ENCODE results near the gene MXD4. TPM values are rescaled to one million over a fixed set of nuclear protein-coding genes. Genes with fewer than 3 reads are reported as not detected.

MXD4 gene
- total and polyA plus RNA-seq, 2 of the 13 experiments (the other 11 are each of a cell fraction or from before 2014, with no cell fraction given): 29.0 to 31.3 TPM

DNA sequence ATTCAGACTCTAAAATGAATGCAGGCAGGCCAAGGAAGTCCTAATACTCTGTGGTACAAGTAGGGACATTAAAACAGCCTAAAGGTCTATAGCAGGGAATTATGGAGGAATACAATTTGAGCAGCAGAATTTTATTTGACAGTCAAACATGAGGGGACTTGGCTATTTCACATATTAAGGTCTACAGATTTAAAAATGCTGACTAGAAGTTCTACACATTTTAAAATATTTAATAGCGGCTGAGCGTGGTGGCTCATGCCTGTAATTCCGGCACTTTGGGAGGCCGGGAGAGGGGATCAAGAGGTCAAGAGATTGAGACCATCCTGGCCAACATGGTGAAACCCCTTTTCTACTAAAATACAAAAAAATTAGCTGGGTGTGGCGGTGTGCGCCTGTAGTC, 30.8 kb downstream of the MXD4 start:
- H4K20me1 ChIP-seq (ENCODE audit: insufficient read depth, low read length): no peaks in the 10 kb centered on the region
- no TSS peak for BruUV-seq (replicated peaks)
- no peak overlapping the region for H3K4me2 ChIP-seq (ENCODE audit: low read depth, low read length)
- no peaks in the 10 kb centered on the region for H3K9me3 ChIP-seq (ENCODE audit: low read length)
- in situ Hi-C loops (cut with HindIII; ENCODE audit: extremely low pct_ligation_motif_present, low pct_unique_long_range_greater_than_20kb): no loop called here
- H3K4me3 ChIP-seq (replicated peaks in 1 of 3; ENCODE audit: insufficient read depth in 1 of 3, low read depth in 2 of 3, low read length in 3 of 3): no peak overlapping the region
- WGBS (ENCODE audit: low lambda C conversion rate): 98% methylated on average over 6 of the region's 6 CpGs
- no peak overlapping the region for H3K9ac ChIP-seq (ENCODE audit: insufficient read depth, low read depth, low read length)
- POLR2A ChIA-PET: interaction anchor here (0.6 kb wide), 1 partner anchor 79 kb away, joined by 3 read pairs; no protein-coding TSS in a partner anchor
- no peaks in the 10 kb centered on the region for H3K27me3 ChIP-seq (ENCODE audit: control insufficient read depth in 1 of 2, insufficient read depth in 2 of 2, low read length in 2 of 2)
- no peak for DNase-seq (ENCODE audit: low spot score)
- H3K36me3 ChIP-seq (replicated peaks in 1 of 2; ENCODE audit: control insufficient read depth in 1 of 2, insufficient read depth in 2 of 2, low read length in 2 of 2): peaks cover 4 to 11% of the 10 kb centered on the region in 2 experiments; a peak in 4 of 5 replicates
- no peak for ATAC-seq
- H3K4me1 ChIP-seq (ENCODE audit: insufficient read depth, low read length): no peaks in the 10 kb centered on the region
- H3K79me2 ChIP-seq (ENCODE audit: insufficient read depth, low read length): no peaks in the 10 kb centered on the region
- H2AFZ ChIP-seq (ENCODE audit: low read length): no peak overlapping the region
- FAIRE-seq: no peak
- CTCF ChIA-PET (ENCODE audit: low intra/inter-chr PET ratio, low total read pairs): no interaction called here
- H3K27ac ChIP-seq (ENCODE audit: extremely low read length, insufficient read depth, low read length): no peak overlapping the region
- intact Hi-C loops (cut with micrococcal nuclease; ENCODE audit: unreplicated experiment): no loop called here
- TF ChIP-seq TCF12 (IDR thresholded peaks at IDR 0.05): no peak
- TF ChIP-seq TCF12 (CRISPR knock-in tag; IDR thresholded peaks at IDR 0.05): no peak
- TF ChIP-seq ZNF776 (CRISPR knock-in tag; IDR thresholded peaks at IDR 0.05): no peak
- no peak for TF ChIP-seq ZNF709 (CRISPR knock-in tag; IDR thresholded peaks at IDR 0.05)
- TF ChIP-seq ZBTB42 (CRISPR knock-in tag; IDR thresholded peaks at IDR 0.05): no peak
- TF ChIP-seq ZNF251 (CRISPR knock-in tag; IDR thresholded peaks at IDR 0.05): no peak
- TF ChIP-seq, protein P1, sequence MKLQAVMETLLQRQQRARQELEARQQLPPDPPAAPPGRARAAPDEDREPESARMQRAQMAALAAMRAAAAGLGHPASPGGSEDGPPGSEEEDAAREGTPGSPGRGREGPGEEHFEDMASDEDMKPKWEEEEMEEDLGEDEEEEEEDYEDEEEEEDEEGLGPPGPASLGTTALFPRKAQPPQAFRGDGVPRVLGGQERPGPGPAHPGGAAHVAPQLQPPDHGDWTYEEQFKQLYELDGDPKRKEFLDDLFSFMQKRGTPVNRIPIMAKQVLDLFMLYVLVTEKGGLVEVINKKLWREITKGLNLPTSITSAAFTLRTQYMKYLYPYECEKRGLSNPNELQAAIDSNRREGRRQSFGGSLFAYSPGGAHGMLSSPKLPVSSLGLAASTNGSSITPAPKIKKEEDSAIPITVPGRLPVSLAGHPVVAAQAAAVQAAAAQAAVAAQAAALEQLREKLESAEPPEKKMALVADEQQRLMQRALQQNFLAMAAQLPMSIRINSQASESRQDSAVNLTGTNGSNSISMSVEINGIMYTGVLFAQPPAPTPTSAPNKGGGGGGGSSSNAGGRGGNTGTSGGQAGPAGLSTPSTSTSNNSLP (IDR thresholded peaks at IDR 0.05; ENCODE audit: low read depth, low read length): no peak
- no peak for TF ChIP-seq ZNF777 (CRISPR knock-in tag; IDR thresholded peaks at IDR 0.05)
- no peak for TF ChIP-seq XBP1 (CRISPR knock-in tag; IDR thresholded peaks at IDR 0.05)
- no peak for TF ChIP-seq SATB2 (CRISPR knock-in tag; IDR thresholded peaks at IDR 0.05)
- TF ChIP-seq SIN3B (IDR thresholded peaks at IDR 0.05; ENCODE audit: low read length): no peak
- TF ChIP-seq, protein P2, sequence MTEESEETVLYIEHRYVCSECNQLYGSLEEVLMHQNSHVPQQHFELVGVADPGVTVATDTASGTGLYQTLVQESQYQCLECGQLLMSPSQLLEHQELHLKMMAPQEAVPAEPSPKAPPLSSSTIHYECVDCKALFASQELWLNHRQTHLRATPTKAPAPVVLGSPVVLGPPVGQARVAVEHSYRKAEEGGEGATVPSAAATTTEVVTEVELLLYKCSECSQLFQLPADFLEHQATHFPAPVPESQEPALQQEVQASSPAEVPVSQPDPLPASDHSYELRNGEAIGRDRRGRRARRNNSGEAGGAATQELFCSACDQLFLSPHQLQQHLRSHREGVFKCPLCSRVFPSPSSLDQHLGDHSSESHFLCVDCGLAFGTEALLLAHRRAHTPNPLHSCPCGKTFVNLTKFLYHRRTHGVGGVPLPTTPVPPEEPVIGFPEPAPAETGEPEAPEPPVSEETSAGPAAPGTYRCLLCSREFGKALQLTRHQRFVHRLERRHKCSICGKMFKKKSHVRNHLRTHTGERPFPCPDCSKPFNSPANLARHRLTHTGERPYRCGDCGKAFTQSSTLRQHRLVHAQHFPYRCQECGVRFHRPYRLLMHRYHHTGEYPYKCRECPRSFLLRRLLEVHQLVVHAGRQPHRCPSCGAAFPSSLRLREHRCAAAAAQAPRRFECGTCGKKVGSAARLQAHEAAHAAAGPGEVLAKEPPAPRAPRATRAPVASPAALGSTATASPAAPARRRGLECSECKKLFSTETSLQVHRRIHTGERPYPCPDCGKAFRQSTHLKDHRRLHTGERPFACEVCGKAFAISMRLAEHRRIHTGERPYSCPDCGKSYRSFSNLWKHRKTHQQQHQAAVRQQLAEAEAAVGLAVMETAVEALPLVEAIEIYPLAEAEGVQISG (CRISPR knock-in tag; IDR thresholded peaks at IDR 0.05): no peak
- TF ChIP-seq, protein P3, sequence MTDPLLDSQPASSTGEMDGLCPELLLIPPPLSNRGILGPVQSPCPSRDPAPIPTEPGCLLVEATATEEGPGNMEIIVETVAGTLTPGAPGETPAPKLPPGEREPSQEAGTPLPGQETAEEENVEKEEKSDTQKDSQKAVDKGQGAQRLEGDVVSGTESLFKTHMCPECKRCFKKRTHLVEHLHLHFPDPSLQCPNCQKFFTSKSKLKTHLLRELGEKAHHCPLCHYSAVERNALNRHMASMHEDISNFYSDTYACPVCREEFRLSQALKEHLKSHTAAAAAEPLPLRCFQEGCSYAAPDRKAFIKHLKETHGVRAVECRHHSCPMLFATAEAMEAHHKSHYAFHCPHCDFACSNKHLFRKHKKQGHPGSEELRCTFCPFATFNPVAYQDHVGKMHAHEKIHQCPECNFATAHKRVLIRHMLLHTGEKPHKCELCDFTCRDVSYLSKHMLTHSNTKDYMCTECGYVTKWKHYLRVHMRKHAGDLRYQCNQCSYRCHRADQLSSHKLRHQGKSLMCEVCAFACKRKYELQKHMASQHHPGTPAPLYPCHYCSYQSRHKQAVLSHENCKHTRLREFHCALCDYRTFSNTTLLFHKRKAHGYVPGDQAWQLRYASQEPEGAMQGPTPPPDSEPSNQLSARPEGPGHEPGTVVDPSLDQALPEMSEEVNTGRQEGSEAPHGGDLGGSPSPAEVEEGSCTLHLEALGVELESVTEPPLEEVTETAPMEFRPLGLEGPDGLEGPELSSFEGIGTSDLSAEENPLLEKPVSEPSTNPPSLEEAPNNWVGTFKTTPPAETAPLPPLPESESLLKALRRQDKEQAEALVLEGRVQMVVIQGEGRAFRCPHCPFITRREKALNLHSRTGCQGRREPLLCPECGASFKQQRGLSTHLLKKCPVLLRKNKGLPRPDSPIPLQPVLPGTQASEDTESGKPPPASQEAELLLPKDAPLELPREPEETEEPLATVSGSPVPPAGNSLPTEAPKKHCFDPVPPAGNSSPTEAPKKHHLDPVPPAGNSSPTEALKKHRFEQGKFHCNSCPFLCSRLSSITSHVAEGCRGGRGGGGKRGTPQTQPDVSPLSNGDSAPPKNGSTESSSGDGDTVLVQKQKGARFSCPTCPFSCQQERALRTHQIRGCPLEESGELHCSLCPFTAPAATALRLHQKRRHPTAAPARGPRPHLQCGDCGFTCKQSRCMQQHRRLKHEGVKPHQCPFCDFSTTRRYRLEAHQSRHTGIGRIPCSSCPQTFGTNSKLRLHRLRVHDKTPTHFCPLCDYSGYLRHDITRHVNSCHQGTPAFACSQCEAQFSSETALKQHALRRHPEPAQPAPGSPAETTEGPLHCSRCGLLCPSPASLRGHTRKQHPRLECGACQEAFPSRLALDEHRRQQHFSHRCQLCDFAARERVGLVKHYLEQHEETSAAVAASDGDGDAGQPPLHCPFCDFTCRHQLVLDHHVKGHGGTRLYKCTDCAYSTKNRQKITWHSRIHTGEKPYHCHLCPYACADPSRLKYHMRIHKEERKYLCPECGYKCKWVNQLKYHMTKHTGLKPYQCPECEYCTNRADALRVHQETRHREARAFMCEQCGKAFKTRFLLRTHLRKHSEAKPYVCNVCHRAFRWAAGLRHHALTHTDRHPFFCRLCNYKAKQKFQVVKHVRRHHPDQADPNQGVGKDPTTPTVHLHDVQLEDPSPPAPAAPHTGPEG (CRISPR knock-in tag; IDR thresholded peaks at IDR 0.05): no peak
- TF ChIP-seq ZBTB43 (CRISPR knock-in tag; conservative IDR thresholded peaks at IDR 0.05): no peak

Measured in HepG2 (cell line).